GM12865 (cell line): ENCODE results near the gene NAV3.
"Not testable (repeated sequence)": the region's sequence is repeated elsewhere in the genome, so short reads cannot be mapped to it uniquely, and the experiment has no call there.

Source experiments
- DNase-seq: peaks from one replicate; pipeline ENCODE4 v3.0.0; 2010; ENCODE audit warnings: low read depth
- H3K4me3 ChIP-seq: 2 replicates; pipeline ENCODE4 v1.5.1; 2011; ENCODE audit warnings: mild to moderate bottlenecking, low read depth, low read length, control low read depth
- CTCF ChIP-seq: IDR thresholded peaks from 2 replicates; pipeline ENCODE4 v1.5.1; 2011; ENCODE audit warnings: low read length, control low read depth, low read depth, inconsistent platforms; ENCODE audit not compliant: insufficient read depth; ENCODE audit errors: missing control alignments

Gene NAV3

GRCh38 chr12:78095623-78096022 is 264.9 kb downstream of the NAV3 start:
- no peak for DNase-seq
- TF ChIP-seq CTCF = no peak
- H3K4me3 ChIP-seq = no peak overlapping the region

DNA sequence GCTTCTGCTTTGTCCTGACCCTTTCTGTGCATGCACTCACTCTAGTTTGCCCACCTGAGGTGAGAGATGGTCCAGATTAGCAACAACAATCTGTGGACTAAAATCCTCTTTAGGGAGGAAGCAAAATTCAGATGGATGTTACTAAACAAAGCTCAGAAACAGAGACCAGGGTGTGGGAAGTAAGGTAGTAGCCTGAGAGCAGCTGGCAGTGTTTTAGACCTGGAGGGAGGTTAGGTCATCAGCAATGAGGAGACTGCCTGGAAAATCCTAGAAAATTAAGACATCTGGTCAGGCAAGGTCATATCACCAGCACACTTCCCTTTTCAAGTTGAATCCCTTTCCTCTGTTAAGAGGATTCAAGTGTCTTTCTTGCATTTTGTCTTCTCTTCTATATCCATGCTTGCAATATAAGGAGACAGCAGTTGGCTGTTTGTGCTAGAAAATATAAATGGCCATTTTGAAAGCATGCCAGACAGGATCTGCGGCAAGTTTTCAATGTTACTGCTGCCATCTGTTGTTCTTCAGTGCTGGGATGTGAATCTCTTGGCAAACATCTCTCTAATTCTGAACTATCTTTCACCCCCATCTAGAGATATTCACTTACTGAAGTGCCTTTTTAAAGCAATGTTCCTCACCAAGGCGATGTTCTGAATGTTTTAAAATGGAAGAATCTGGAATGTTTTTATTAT is 266.4 kb downstream of the NAV3 start:
- no peak overlapping the region for H3K4me3 ChIP-seq
- TF ChIP-seq CTCF = no peak
- DNase-seq = no peak

DNA sequence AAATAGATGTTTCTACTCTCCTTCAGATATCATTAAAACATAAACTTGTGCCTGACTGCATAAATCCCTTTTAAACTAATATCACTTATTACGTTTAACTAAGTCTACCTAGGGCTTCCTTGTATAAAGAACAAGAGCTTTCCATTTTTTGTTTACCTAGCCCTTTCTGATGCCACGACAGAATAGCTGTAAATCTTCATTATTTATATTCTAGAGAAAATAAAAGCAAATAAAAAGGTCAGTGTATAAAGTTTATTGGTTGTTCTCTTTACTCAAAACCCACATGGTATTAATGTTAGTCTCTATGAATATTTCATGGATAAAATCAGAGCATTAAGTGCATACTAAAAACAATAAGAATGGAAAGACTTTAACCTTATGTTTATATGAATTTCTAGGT is 269.1 kb downstream of the NAV3 start:
- no peak overlapping the region for H3K4me3 ChIP-seq
- DNase-seq = no peak
- no peak for TF ChIP-seq CTCF

DNA sequence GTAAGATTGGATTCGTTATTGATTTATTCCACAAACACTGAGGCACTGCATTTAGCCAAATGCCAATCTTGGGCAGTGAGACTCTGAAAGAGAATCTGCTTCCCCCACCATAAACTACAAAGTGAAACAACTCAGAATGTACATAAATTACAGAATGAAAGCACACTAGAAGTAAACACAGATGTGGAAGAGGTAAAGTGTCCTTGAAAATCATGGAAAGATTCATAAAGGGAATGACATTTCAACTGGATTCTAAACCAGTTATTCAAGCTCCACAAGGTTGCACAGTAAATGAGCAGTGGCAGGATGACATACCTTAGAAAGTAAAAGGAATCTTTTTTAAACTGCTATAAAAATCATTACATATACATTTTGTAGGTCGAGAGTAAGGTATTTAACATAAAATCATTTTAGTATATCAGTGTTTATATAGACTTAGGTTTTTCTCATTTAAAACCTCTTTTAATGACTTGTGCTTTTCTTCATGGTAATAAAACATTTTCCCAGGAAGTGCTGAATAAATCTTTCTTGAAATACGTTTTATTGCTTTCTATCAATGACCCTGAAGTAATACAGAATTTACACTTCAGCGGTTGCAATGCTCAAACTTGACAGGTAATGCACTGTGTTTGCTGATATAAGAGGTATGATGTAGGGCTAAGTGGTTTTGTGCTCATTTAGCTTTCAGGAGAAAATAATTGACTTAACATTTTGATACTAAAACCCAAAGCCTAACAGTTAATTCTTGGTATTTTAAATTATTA is 270.6 kb downstream of the NAV3 start:
- DNase-seq = no peak
- H3K4me3 ChIP-seq = no peak overlapping the region
- no peak for TF ChIP-seq CTCF

DNA sequence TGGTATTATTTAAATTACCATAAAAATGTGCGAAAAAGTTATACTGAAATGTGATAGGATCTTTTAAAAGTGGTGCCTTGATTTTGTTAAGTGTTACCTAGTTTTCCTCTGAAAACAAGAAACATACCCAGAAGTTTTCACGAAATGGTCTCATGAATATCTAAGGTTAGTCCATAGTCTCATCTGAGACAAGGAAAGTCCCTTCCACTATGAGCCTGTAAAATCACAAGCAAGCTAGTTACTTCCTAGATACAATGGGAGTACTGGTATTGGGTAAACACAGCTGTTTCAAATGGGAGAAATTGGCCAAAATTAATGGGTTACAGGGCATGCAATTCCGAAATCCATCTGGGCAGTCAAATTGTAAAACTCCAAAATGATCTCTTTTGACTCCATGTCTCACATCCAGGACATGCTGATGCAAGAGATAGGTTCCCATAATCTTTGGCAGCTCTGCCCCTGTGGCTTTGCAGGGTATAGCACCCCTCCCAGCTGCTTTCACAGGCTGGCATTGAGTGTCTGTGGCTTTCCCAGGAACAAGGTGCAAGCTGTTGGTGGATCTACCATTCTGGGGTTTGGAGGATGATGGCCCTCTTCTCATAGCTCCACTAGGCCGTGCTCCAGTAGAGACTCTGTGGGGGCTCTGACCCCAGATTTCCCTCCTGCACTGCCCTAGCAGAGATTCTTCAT is 271.4 kb downstream of the NAV3 start:
- no peak overlapping the region for H3K4me3 ChIP-seq
- TF ChIP-seq CTCF = peak; percentile 11
- no peak for DNase-seq

DNA sequence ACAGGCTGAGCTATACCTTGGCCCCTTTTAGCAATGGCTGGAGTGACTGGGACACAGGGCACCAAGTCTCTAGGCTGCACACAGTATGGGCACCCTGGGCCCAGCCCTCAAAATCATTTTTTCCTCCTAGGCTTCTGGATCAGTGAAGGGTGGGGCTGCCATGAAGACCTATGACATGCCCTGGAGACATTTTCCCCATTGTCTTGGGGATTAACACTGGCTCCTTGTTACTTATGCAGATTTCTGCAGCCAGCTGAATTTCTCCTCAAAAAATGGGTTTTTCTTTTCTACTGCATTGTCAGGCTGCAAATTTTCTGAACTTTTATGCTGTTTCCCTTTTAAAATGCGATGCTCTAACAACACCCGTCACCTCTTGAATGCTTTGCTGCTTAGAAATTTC is 272.1 kb downstream of the NAV3 start:
- not testable (repeated sequence) for DNase-seq, H3K4me3 ChIP-seq

GRCh38 chr12:78115889-78116288 is 285.2 kb downstream of the NAV3 start:
- no peak for TF ChIP-seq CTCF
- DNase-seq = no peak
- H3K4me3 ChIP-seq = no peak overlapping the region
